ENCODE results near the gene SLC38A5.

GRCh38 chrX:48461830-48462229, 8.2 kb downstream of the SLC38A5 start:
- no peak for TF ChIP-seq CTCF (IDR thresholded peaks at IDR 0.05; ENCODE audit: low read length)
- TF ChIP-seq EZH2 (IDR thresholded peaks at IDR 0.05; ENCODE audit: borderline replicate concordance, low read length), result no peak
